ENCODE measurements around the gene TFRC.

- no peak for TF ChIP-seq CTCF (IDR thresholded peaks at IDR 0.05)
- TF ChIP-seq POLR2AphosphoS5 (IDR thresholded peaks at IDR 0.05), result no peak
- TF ChIP-seq POLR2A (IDR thresholded peaks at IDR 0.05), result no peak
Observed at GRCh38 chr3:196063456-196063855, 18.4 kb downstream of the TFRC start.

Data from upper lobe of left lung (tissue), 4 donors.